Measurements from ENCODE around the gene CREBBP.

CREBBP gene

DNA sequence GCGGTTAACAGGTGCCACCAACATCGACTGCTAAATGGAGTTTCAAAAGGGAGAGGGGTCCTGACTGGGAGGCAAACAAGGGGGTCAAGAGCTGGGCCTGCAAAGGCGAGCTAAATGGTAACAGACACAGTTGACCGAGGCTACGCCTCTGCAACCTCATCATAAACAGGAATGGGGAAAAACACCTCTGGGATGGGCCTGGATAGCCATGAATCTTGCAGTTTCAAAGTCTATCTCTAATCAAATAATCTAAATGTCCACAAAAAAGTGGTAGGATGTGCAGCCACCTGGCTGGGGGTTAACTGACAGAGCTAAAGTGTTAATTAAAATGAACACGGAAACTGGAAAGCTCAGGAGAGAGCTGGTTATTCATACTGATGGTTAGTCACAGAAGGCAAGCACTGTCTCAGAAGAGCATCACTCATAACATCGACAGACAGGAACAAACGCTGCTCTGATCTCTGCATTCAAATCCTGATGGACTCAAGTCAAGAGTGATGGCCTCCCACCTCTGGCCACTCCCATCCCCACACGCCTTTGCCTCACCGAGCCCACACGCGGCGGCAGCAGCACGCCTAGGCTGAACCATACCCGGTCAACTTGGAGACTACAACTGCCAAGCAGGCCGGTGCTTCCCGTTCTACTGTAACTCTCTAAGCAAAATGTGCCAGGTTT, 56.3 kb downstream of the CREBBP start:
- DNase-seq (ENCODE audit: low read depth), result no peak

DNA sequence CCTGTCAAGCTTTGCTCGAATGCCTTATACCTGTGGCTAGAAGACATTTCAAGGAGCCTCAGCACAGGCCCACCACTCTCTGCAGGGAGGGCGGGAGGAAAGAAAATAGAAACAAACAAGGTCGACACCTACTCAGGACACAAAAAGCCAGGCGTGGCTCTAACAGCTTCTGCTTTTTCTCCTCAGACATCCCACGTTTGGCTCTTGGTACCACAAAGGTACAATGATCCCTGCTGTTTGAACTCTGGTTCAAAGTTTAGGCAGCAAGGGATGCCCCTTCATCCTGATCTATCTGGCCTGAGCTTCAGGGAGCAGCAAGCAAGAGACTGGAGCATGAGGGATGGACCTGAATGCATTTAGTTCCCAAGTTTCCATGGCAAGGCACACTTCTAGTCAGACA, 57.1 kb downstream of the CREBBP start:
- no peak for DNase-seq (ENCODE audit: low read depth)

DNA sequence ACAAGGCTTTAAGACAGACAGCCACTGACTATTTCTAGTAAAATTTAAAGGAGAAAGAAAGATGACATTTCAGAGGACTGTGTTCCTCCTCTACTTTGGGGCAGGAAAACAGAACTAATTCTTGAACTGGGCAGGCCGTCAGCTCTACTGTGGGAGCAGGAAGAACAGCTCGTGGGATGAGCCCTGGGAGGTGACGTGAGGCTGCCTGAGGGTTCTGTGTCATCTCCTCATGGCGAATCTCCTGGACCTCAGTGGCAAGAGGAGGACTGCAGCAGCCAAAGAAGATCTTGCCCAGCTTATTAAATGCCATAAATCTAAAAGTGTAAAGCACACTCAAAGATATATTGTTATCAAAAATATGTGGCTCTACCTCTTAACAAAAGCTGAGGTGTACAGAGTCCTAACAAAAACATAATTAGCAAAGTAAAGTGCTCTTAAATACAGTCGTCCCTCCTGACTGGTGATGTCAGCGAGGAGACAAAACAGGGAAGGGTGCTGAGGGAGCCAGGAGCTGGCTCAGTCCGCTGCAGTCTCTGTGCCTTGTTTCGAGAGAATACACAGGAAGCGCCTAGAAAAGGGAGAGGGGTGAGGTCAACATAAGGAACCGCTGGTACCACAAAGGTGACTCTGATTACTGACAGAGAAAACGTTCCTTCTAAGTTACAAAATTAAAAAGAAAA, 58.0 kb downstream of the CREBBP start:
- peak; percentile 44 for DNase-seq (ENCODE audit: low read depth)

DNA sequence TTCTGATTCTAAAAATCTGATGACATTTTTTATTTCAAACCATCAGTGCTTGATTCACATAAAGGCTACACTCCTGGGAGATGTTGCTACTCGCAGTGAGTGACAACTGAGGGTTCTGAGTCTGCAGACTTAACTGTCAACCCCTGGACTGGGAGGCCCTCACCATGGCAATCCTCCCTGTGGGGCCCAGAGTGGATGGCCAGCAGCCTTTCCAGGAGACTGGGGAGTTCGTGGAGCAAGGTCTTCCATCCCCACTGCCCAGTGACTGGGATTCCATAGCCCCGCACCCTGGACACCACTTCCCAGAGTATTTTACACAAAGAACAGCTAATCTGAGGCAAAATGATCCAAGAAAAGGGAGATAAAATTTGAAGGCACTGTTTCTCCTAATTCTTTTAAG, 59.3 kb downstream of the CREBBP start:
- no peak for DNase-seq (ENCODE audit: low read depth)

DNA sequence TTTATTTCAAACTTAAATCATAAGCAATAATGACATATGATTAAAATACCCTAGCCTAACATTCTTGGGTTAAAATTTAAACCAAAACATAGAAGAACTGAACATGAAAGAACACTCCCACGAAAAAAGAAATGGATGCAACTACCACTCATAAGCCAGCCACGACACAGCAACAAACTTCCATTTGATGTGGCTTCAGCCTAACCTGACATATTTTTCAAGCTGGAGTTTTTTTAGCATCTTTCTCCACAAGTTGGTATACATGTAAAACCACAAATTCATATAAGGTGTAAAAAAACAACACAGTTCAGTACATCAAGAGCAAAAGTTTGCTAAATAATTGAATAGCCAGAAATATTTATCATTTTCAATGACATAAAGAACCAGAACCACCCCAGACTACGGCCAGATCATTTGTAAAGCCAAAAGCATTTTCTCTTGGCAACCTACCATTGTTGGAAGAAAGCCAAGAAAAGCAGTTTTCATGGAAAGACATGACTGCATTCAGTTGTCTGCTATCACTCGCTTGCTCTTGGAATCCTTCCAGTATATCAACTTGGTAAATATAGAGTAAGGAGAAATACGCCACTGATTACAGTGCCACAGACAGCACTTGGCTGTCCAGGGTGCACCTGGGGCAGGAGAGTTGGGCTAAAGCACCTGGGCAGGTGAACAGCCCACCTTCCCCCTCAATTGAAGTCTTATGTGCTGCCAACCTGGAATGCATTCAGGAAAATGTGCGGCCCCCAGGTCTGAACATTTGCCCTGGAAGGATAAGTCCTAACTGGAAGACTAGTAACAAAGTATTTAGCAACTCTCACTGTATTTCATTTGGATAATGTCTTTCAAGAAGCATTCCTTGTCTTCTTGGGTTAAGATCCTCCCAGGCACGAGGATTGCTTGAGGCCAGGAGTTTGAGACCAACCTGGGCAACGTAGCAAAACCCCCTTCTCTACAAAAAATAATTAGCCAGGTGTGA, 60.5 kb downstream of the CREBBP start:
- DNase-seq (ENCODE audit: low read depth), result peak; percentile 94

DNA sequence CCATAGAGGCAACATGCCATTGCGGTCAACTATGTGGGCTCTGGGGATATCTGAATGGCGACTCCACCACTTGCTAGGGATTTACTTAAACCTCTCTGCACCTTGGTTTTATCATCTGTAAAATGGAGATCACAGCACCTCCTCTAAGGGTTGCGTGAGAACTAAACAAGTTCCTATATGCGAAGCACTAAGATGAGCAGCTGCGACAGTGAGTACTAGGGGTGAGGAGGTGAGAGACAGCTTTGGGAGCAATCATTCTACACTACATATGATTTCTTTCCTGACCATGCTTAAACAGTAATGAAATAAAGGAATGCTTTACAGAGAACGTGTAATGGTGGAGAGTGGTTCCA, 61.4 kb downstream of the CREBBP start:
- DNase-seq (ENCODE audit: low read depth), result no peak

DNA sequence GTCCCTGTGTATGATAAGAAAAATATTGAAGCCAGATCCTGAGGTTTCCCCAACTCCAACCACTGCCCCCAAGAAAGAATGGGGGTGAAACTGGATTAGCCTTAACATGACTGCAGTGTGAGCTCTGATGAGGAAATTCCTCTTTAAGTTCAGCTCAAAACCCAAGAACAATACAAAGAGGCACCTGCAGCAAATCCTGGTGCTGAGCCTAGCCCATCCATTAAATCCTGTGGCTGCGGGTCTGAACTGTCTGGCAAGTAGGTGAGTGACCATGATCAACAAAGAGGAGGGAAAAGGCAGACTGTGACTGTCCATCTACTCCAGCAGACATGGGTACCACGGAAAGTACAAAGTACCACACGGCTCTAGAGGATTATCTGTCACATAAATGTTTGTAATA, 64.2 kb downstream of the CREBBP start:
- DNase-seq (ENCODE audit: low read depth), result no peak

DNA sequence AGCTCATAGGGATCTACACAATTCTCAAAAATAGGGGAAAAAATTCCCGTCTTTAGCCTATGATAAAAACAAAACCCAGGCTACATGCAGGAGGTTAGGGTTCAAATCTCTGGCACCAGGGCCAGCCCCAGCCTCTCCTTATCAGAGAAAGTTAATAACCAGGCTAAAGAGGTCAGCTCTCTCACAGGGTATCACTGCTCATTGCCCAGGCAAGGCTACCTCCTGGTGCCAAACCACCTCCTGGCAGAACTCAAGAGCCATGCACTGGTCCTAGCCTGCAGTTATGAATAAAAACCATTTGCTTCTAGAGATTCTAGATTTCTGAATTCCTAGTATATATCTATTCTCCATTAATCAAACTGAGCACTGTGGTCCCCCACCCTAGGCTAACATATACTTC, 65.8 kb downstream of the CREBBP start:
- DNase-seq (ENCODE audit: low read depth), result no peak

DNA sequence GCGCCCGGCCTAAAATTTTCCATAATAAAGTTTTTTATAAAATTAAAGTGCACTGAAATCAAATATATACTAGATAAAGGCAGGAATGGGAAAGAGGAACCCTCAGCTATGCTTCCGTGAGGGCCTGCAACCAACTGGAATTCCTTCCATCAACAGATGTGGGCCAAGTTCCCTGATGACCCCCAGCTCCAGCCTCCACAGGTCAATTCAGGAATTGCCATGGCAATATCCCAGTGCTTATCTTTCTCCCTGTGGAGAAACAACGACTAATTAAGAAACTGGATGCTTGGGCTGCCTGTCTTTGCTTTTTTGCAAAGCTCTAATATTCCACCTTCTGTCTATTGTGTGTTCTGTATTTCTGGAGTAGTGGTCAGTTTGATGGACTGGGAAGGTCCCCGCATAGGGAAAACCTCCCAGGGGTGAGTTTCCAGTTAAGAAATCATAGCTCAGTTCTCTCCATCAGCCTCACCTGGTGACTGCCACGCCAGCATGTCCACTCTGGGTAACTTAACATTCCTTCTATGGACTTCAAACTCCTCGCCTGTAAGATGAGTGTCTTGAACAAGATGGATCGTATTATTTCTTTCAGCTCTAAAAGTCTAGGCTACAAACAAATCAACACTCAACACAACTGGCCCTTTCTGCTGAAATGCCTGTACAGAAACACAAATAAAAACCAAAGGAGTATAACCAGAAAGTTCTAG, 67.9 kb downstream of the CREBBP start:
- DNase-seq (ENCODE audit: low read depth), result no peak

DNA sequence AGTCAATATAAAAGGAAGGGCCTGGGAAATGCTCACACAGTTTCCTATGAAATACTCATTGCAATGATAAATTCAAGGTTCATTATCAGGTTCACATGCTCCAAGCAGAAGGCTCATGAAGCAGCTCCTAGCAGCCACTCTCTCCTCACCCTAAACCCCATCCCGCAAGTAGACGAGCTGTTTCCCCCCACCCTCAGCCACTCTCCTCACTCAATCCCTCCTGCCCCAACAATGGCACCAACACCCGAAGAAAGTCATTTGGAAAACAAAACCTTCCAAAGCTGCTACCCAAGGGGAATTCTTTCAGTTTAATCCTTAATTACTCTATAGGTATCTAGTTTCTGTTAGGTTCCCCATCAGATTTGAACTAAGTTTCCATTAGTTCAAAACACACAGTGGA, 69.7 kb downstream of the CREBBP start:
- DNase-seq (ENCODE audit: low read depth), result no peak

DNA sequence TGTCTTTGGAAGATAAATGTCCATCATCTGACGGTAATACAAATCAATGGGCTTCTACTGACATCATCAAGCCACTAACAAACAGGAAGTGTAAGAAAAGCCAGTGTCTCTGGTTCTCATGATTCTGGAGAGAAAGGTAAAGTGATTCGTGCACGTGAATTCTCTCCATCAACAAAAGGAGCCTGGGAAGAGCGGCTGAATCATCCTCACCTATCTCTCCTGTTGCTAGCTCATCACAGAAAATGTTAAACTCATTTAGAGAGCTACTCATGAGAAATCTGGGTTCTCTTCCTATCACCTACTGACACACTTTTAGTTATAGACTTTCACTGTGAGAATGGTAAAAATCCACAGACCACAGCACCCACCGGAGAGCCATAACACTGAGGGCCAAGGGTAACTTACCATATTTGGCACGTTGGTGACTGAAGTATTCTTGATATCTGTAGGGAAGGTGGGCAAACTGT, 70.3 kb downstream of the CREBBP start:
- DNase-seq (ENCODE audit: low read depth), result no peak

DNA sequence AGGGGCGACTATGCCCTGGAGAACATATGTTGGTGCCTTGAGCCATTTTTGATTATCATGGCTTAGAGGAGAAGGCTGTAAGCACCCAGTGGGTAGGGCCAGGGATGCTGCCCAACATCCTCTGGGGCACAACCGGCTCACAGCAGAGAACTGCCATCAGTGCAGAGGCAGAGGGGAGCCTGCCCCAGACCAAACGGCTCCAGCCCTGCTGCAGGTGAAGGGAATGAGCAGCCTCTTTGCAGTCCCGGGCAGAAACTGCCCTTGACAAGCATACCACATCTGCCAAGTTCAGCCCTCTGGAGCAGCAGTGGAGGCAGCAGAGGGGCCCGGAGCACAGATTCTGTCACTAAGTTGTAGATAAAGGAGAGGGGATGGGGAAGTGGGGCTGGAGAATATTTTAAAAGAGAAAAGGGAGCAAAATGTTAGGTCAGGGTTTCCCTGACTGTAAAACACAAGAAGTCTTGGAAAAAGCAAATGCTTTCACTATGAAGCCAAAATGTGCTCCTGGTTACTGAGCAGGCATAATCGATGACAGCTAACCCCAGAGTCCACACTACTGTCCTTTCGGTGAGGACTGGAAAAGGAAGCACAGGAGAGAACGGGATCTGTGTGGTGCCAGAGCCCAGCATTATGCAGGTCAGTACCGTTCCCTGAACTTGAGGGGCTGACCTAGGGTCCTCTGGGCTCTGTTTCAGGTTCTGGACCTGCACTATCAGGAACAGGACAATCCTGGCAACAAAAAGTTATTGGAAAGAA, 72.0 kb downstream of the CREBBP start:
- DNase-seq (ENCODE audit: low read depth), result no peak

DNA sequence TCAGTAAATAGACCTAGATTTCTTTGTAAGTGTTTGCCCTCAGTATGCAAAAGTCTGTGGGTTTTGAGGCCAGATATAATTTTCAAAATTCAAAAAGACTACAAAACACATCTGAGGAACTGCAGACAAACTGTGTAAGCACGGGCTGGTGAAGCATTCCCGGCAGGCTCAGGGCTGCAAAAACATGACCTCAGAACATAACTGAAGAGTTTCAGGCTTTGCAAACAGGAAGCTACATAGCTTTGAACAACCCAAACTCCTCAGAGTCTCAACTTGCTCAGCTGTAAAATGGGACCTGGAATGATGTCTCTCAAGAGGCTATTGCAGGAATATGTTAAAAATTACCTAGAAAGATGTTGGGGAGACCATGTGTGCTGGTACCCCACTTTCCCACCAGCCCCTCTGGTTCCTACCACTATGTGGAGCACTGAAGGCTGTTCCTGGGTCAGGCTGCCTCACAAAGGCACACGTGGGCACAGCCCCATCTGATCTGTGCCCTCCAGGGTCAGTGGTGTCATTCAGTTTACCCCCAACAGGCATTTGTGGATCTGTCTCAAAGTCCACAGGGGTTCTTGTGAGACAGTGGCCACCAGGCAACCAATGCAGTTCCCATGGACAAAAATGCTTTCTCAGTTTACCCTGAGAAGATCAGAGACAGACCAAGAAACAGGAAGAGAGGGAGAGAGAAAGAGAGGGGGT, 72.9 kb downstream of the CREBBP start:
- no peak for DNase-seq (ENCODE audit: low read depth)

DNA sequence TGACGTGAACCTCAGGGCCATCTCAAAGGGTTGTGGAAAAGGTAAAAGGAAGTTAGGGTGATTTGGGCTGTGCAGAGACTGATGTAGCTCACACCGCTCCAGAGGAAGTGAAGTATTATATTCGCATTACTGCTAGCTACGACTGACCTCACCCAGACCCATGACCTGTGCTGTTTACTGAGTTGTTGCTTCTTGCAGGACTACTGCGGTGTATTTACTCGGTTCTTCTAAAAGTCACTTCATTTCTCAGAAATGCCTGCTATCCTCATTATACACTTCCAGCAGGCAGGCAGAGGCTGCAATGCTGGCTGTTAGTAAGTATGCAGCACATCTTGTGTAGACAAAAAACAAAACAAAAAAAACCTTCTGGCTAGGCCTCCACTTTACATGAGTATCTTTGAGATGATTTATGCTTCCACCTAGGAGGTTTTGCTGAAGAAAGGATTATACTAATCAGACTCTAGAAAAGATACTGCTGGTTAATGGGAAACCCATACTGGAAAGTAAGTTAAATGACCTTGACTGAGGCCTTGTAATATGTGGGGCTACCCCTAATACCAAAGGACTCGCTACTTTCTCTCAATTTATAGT, 76.0 kb downstream of the CREBBP start:
- peak; percentile 32 for DNase-seq (ENCODE audit: low read depth)

DNA sequence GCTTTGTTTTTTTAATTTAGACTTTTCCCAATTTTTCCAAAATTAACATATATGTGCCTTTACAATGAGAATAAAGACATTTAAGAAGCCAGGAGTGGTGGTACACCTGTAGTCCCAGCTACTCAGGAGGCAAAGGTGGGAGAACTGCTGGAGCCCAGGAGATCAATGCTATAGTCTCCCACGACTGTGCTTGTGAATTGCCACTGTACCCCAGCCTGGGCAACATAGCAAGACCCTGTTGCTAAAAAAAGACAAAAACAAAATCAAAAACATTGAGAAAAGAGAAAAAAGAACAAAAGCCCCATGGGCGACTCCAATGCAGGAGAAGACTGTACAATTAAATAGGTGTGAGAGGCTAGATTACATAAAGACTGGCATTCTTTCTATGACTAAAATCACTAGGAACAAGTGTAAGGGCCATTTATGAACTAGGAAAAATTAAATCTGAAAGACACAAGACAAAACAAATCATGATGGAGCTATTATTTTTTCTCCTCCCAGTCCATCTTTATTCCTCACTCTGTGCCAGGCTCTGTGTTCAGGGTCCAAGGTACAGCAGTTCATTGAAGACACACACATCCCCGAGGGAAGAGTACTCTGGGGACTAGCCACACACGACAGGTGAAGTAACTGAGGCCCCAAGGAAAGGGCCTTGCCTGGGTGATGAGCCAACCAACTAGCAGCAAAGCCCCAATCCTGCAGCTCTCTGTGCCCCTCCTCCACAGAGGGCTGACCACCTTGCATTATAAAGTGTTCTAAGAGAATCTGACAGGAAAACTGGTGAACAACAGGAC, 79.8 kb downstream of the CREBBP start:
- no peak for DNase-seq (ENCODE audit: low read depth)

DNA sequence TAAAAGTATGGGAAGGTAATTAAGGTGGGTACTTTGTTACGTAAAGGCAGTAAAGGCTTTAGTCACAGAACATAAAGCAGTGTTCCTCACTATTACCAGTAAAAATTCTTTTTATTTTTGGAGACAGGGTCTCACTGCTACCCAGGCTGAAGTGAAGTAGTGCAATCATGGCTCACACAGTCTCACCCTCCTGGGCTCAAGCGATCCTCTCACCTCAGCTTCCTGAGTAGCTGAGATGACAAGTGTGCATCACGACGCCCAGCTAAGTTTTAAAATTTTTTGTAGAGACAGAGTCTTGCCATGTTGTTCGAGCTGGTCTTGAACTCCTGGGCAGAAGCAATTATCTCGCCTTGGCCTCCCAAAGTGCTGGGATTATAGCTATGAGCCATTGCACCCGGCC, 80.5 kb downstream of the CREBBP start:
- DNase-seq (ENCODE audit: low read depth), result no peak

DNA sequence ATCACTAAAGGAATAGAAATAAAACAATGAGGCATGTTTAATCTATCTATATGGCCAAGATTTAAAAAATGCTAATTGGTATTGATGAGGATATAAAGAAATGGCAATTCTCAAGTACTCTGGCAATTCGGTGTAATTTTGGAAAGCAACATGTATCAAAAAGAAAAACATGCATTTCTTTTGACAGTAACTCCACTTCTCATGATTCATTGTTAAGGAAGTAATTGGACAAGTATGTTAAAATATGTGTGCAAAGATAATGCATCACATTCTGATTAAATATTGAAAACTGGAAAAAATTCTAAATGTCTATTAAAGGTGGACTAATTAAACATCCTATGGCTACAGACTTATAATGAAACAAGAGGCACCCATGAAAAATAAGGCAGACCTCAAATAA, 81.2 kb downstream of the CREBBP start:
- DNase-seq (ENCODE audit: low read depth), result no peak

DNA sequence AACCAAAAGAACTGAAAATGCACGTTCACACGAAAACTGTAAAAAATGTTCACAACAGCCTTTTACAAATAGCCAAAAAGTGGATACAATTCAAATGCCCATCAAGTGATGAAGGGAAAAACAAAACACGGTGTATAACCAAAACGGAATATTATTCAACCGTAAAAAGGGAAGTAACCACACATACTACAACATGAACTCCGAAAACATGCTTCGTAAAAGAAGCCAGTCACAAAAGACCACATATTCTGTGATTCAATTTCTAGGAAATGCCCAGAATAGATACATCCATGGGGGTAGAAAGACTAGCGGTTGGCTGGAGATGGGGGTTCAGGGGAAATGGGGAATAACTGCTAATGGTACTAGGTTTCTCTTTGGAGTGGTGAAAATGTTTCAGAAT, 81.7 kb downstream of the CREBBP start:
- no peak for DNase-seq (ENCODE audit: low read depth)
